ENCODE measurements around the gene EML4. TPM values are rescaled to one million over a fixed set of nuclear protein-coding genes. Genes with fewer than 3 reads are reported as not detected.

The EML4 gene
- total and polyA plus RNA-seq, 2 of the 13 experiments (the other 11 are each of a cell fraction or from before 2014, with no cell fraction given), result 243 to 476 TPM

- TF ChIP-seq ATF6 (CRISPR knock-in tag; conservative IDR thresholded peaks at IDR 0.05) (peak; percentile 38; the same call in 1 of the 2 replicates), ZNF512 (CRISPR knock-in tag; IDR thresholded peaks at IDR 0.05) (0 out of 2 replicates have a peak, but pooled peaks have one; percentile 41), ZNF446 (CRISPR knock-in tag; IDR thresholded peaks at IDR 0.05) (no peak), IKZF4 (CRISPR knock-in tag; IDR thresholded peaks at IDR 0.05; ENCODE audit: borderline replicate concordance, low read depth, not compliant biosample characterization) (peak; percentile 46), ZNF557 (CRISPR knock-in tag; IDR thresholded peaks at IDR 0.05) (0 out of 2 replicates have a peak, but pooled peaks have one; percentile 47), HCFC1 (IDR thresholded peaks at IDR 0.05; ENCODE audit: low read depth, low read length) (no peak), ZNF556 (CRISPR knock-in tag; IDR thresholded peaks at IDR 0.05; ENCODE audit: borderline replicate concordance) (0 out of 2 replicates have a peak, but pooled peaks have one; percentile 18), E2F2 (CRISPR knock-in tag; IDR thresholded peaks at IDR 0.05; ENCODE audit: borderline replicate concordance) (no peak), U2AF2 (IDR thresholded peaks at IDR 0.05; ENCODE audit: low read depth, low read length) (no peak), GATAD1 (CRISPR knock-in tag; IDR thresholded peaks at IDR 0.05) (no peak; the same call in 1 of the 2 replicates), ZNF230 (CRISPR knock-in tag; IDR thresholded peaks at IDR 0.05) (peak; percentile 84), KDM2A (CRISPR knock-in tag; IDR thresholded peaks at IDR 0.05; ENCODE audit: borderline replicate concordance, low read depth) (peak; percentile 71), KDM6A (CRISPR knock-in tag; IDR thresholded peaks at IDR 0.05; ENCODE audit: low read depth) (peak; percentile 67), ZNF263 (CRISPR knock-in tag; IDR thresholded peaks at IDR 0.05) (peak; percentile 90), NBN (conservative IDR thresholded peaks at IDR 0.05) (no peak), ZNF207 (IDR thresholded peaks at IDR 0.05; ENCODE audit: borderline replicate concordance) (no peak), POLR2G (IDR thresholded peaks at IDR 0.05; ENCODE audit: low read depth, low read length) (peak; percentile 47), E2F5 (CRISPR knock-in tag; conservative IDR thresholded peaks at IDR 0.05) (no peak), ZNF614 (CRISPR knock-in tag; IDR thresholded peaks at IDR 0.05; ENCODE audit: borderline replicate concordance) (peak; percentile 83), DMTF1 (CRISPR knock-in tag; IDR thresholded peaks at IDR 0.05) (no peak), ETV5 (CRISPR knock-in tag; IDR thresholded peaks at IDR 0.05; ENCODE audit: borderline replicate concordance) (peak; percentile 87), HOXA7 (CRISPR knock-in tag; IDR thresholded peaks at IDR 0.05) (no peak)
Measured at GRCh38 chr2:42137125-42137841, 31.9 kb upstream of the EML4 start (continued).

Measured in HepG2 (cell line).